Sigmoid colon (tissue), 4 donors: Measurements from ENCODE around the gene DAPK2.

Source experiments
- EP300 ChIP-seq, 4 donors: sonication (generic); formaldehyde crosslinking; IDR thresholded peaks; one replicate each; pipeline ENCODE4 v1.6.1; 2017; ENCODE audit warnings: antibody characterized with exemption in 4 of 4
- POLR2A ChIP-seq, 2 donors: fragments of 450-650 bp; IDR thresholded peaks; one replicate each; pipeline ENCODE4 v1.6.1; 2016; ENCODE audit warnings: antibody characterized with exemption in 2 of 2, mild to moderate bottlenecking in 2 of 2, moderate library complexity in 2 of 2
- POLR2AphosphoS5 ChIP-seq, 4 donors: sonication (generic); formaldehyde crosslinking; IDR thresholded peaks; one replicate each; pipeline ENCODE4 v1.6.1; 2017; ENCODE audit warnings: antibody characterized with exemption in 4 of 4
- TF ChIP-seq, protein P1 (sequence below), 4 experiments: fragments of 450-650 bp in 3 of 4; fragments of 200-600 bp in 1 of 4; IDR thresholded peaks; one replicate each; pipeline ENCODE4 v1.5.1; 2016 to 2019; ENCODE audit warnings: antibody characterized with exemption in 4 of 4, mild to moderate bottlenecking in 3 of 4, moderate library complexity in 2 of 4

DNA sequence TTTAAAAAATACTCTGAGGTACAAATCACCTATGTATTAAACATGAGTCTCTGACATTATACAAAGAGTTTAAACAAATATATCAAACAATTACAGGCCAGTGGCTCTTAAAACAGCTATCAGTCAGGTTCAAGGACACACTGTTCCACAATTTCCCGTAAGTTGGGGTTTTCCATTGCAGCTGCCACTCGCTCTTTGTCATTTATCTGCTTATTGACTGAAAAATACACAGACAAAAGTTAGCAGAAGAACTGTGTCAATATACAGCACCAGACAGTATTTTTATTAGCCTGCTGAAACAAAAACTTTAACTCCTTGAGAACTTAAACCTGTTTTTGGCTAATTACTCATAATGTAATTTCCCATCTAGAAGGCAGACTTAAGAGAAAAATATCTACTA, 26.5 kb upstream of the DAPK2 start:
- TF ChIP-seq, protein P1, sequence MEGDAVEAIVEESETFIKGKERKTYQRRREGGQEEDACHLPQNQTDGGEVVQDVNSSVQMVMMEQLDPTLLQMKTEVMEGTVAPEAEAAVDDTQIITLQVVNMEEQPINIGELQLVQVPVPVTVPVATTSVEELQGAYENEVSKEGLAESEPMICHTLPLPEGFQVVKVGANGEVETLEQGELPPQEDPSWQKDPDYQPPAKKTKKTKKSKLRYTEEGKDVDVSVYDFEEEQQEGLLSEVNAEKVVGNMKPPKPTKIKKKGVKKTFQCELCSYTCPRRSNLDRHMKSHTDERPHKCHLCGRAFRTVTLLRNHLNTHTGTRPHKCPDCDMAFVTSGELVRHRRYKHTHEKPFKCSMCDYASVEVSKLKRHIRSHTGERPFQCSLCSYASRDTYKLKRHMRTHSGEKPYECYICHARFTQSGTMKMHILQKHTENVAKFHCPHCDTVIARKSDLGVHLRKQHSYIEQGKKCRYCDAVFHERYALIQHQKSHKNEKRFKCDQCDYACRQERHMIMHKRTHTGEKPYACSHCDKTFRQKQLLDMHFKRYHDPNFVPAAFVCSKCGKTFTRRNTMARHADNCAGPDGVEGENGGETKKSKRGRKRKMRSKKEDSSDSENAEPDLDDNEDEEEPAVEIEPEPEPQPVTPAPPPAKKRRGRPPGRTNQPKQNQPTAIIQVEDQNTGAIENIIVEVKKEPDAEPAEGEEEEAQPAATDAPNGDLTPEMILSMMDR (IDR thresholded peaks at IDR 0.05), result no peak
- TF ChIP-seq POLR2A (IDR thresholded peaks at IDR 0.05) (no peak), EP300 (IDR thresholded peaks at IDR 0.05) (no peak), POLR2AphosphoS5 (IDR thresholded peaks at IDR 0.05) (no peak)
